COR-L47 (cell line): ENCODE results near the gene LIPT1.
"Not testable (repeated sequence)": the region's sequence is repeated elsewhere in the genome, so short reads cannot be mapped to it uniquely, and the experiment has no call there.

Source experiments
- DNase-seq: peaks from one replicate; lab custom pipeline; 2025; lab: John Stamatoyannopoulos, UW

LIPT1 gene

DNA sequence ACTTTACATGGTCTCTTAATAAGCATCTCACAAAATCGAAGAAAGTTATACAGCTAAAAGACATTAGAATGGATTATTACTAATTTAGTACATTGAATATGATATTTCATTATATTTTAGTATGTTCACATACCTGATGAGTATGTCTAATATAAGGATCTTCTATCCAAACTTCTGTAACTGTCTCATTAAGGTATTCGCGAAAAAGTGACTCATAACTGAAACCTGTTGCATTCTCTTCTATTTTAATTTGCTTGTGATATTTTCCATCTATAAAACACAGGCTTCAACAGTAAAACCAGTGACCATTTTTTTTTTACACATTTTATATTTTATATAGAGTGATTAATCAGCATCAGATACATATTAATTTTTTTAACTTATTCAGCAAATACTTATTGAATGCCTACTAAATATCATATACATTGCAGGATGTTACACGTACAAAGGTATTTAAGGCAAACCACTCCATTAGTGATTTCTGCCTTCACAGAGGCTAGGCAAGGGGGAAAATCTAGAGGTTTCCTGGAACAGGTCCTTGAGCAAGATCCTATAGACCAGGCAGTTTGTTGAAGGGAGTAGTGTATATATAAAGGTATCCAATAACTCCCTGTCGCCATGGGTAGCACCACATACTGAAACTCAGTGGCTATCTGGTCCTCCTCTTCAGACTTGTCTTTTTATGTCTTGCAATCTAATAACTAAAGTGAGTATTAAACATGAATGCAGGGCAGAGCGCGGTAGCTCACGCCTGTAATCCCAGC, 16.8 kb downstream of the LIPT1 start:
- no peak for DNase-seq

GRCh38 chr2:99180755-99181623, 26.2 kb downstream of the LIPT1 start, which contains the start of the genes MITD1 and MRPL30:
TSS of gene MITD1 (minus strand) at chr2:99181058. CDS start at chr2:99180981, 77 bp downstream.
TSS of gene MRPL30 (plus strand) at chr2:99181184. CDS start at chr2:99186204, 5,020 bp downstream.
- DNase-seq = peak; percentile 93

DNA sequence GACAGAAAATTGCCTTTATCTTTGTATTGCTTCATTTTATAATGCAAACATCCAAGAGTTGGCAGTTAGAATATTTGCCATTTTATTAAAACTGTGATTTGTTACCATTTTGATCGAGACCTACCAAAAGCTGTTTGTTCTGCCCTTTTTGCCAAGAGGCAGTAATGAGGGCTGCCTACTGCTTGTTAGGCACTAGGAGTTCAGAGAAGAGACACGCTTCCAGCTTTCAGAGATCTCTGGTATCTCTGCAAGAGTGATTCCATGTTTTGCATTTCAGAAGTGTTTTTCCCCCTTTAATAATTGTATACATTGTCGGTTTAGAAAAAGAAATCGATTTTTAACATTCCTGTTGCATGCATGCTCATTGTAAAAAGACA, 26.8 kb downstream of the LIPT1 start:
- peak; percentile 4 for DNase-seq

DNA sequence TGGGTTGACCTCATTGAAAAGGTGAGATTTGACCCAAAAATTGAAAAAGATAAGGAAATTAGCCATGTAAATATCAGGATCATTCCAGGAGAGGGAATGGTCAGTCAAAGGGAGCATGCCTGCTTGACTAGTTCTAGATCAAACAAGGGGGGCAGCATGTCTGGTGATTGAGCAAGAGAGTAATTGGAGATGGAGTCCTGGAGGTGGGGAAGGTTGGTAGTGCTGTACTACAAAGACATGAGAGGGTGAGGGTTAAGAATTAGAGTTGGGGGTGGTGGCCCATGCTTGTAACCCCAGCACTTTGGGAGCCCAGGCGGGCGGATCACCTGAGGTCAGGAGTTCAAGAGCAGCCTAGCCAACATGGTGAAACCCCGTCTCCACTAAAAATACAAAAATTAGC, 28.3 kb downstream of the LIPT1 start:
- DNase-seq = no peak

- no peak for DNase-seq
Observed at GRCh38 chr2:99184811-99185210, 30.0 kb downstream of the LIPT1 start.

DNA sequence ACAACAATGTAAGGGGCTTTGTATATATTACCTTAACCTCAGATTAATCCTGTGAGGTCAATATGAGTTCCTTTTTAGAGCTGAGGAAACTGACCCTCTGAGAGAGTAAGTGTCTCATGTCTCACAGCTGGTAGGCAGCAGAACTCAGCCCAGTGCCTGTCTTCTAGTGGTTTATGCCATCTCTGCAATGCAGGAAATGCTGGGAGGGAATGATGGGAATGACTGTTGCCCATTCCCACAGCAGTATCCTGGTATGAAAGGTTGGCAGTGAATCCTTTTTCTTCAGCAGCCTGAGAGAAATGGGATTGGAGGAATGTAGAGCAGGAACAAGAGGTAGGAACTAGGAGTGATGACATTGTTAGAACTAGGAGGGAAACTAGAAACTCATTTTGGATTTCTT, 32.2 kb downstream of the LIPT1 start:
- no peak for DNase-seq

DNA sequence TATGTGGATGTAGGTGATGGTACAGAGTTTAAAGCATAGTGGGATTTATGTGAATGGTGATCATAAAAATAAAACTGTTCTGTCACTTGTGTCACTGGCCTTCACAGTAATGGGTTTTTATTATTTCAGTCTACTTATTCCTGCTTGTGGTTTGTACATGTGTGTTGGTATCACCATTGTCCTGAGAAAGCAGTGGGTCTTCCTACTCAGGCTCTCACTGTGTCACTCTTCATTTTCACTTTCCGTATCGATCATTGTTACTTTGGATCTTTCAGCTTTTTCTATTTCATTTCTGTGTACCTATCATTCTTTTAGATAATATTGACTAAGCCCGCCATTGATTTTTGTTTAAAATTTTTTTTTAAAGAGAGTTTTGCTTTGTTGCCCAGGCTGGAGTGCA, 33.6 kb downstream of the LIPT1 start:
- DNase-seq = no peak

GRCh38 chr2:99190548-99190947, 35.8 kb downstream of the LIPT1 start:
- DNase-seq = no peak

DNA sequence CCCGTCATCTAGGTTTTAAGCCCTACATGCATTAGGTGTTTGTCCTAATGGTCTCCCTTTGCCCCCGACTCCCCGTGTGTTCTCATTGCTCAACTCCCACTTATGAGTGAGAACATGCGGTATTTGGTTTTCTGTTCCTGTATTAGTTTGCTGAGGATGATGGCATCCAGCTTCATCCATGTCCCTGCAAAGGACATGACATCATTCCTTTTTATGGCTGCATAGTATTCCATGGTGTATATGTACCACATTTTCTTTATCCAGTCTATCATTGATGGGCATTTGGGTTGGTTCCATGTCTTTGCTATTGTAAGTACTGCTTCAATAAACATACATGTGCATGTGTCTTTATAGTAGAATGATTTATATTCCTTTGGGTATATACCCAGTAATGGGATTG, 37.6 kb downstream of the LIPT1 start:
- not testable (repeated sequence) for DNase-seq

DNA sequence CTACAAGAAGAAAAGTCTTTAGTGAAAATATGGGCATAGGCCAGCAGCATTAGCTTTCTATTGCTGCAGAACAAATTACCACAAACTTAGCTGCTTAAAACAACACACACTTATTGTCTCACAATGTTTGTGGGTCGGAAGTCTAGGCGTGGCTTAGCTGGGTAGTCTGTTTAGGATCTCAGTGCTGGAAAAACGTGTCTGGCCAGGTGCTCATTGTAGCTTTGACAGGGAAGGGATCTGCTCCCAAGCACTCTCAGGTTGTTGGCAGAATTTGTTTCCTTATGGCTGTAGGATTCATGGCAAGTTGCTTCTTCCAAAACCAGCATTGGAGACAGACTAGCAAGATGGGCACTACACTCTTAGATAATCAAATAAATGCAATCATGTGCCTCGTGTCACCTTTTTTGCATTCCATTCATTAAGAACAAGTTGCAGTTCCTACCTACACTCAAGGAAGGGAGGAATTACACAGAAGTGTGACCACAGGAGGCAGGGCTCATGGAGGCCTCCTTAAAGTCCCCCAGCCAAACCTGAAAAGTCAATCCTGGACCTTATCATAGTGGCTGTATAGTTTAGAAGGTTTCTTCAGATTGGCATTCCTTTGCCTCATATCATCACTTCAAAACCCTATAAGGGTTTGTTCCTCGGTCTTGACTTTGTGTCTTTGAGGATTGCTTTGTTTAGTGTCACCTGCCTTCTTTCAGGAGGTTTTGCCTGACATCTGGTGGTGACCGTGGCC, 43.5 kb downstream of the LIPT1 start:
- DNase-seq = no peak

GRCh38 chr2:99200076-99200800, 45.5 kb downstream of the LIPT1 start:
- DNase-seq = peak; percentile 49

DNA sequence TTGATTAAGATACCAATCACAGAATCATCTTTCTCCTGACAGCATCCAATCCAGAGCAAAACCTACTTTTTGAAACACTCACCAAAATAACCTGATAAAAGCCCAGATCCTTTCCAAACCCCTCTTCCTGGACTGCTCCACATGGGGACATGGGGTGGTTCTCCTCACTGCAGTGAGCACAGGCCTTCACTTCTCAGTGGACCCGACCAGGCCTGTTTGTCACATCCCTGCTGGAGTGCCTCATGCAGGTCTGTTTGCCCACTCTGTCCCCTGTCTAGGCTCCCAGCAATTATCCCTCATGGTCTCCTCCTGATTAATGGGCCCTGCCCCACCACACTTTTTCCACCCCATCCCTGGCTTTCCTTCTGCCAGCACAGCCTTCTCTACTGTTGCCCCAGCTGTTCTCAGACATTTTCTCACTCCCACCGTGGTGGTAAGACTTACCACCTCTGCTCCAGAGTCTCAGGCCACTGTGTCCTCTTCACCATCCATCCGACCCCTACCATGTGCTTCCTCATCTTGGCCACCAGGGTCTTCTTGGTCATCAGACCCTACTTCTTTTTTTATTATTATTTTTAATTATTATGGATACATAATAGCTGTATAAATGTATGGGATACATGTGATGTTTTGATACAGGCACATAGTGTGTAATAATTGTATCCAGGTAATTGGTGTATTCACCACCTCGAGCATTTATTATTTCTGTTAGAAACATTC, 47.4 kb downstream of the LIPT1 start:
- no peak for DNase-seq

DNA sequence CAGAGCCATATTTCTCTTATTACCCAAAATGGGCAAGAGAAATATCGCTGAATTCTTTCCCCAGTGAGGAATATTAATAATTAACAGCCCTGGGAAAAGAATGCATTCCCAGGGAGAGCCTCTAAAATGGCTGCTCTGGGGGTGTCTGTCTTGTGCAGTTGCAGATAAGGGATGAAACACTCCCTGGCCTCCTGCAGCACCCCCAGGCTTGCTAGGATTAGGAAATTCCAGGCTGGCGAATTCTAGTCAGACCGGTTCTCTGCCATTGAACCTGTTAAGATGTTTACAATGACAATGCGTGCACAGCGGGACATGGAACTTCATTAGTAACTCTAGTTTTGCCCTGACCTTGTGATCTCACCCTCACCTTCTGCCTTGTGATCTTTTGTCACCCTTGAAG, 50.7 kb downstream of the LIPT1 start:
- no peak for DNase-seq
